Activated CD4-positive, alpha-beta T cell treated with anti-CD3 and anti-CD28 coated beads, Interleukin-2, amount 50 U/mL, for 48 hours (primary cell): Measurements from ENCODE around the gene PRODH.
"Not testable (repeated sequence)": the region's sequence is repeated elsewhere in the genome, so short reads cannot be mapped to it uniquely, and the experiment has no call there.

Experiments
- DNase-seq, 2 experiments: peaks; one replicate each; pipeline ENCODE4 v3.0.0-alpha.2; 2020

Gene PRODH

GRCh38 chr22:18905540-18906409 lies 30.3 kb downstream of the PRODH start, which contains the start of gene DGCR6:
TSS of gene DGCR6 (plus strand) at chr22:18906320. CDS start at chr22:18906375, 55 bp downstream.
- DNase-seq: no peak

- peak in 1 of 2 experiments; percentile 7 for DNase-seq
Measured at GRCh38 chr22:18896037-18896657, 39.9 kb downstream of the PRODH start.

GRCh38 chr22:18893775-18894174 lies 42.3 kb downstream of the PRODH start:
- not testable (repeated sequence) for DNase-seq

GRCh38 chr22:18890510-18891192 lies 45.4 kb downstream of the PRODH start:
- DNase-seq: not testable (repeated sequence)

- DNase-seq: no peak
Measured at GRCh38 chr22:18888115-18888514, 48.0 kb downstream of the PRODH start.

- not testable (repeated sequence) for DNase-seq
Measured at GRCh38 chr22:18884465-18884864, 51.6 kb downstream of the PRODH start.

GRCh38 chr22:18881260-18881659 lies 54.8 kb downstream of the PRODH start:
- DNase-seq: not testable (repeated sequence)
